GF-D8 (cell line): ENCODE results near the gene EIF4G1.
"Not testable (repeated sequence)": the region's sequence is repeated elsewhere in the genome, so short reads cannot be mapped to it uniquely, and the experiment has no call there.

ENCODE experiments used
- DNase-seq: peaks from one replicate; lab custom pipeline; 2025; lab: John Stamatoyannopoulos, UW

Gene EIF4G1, protein sequence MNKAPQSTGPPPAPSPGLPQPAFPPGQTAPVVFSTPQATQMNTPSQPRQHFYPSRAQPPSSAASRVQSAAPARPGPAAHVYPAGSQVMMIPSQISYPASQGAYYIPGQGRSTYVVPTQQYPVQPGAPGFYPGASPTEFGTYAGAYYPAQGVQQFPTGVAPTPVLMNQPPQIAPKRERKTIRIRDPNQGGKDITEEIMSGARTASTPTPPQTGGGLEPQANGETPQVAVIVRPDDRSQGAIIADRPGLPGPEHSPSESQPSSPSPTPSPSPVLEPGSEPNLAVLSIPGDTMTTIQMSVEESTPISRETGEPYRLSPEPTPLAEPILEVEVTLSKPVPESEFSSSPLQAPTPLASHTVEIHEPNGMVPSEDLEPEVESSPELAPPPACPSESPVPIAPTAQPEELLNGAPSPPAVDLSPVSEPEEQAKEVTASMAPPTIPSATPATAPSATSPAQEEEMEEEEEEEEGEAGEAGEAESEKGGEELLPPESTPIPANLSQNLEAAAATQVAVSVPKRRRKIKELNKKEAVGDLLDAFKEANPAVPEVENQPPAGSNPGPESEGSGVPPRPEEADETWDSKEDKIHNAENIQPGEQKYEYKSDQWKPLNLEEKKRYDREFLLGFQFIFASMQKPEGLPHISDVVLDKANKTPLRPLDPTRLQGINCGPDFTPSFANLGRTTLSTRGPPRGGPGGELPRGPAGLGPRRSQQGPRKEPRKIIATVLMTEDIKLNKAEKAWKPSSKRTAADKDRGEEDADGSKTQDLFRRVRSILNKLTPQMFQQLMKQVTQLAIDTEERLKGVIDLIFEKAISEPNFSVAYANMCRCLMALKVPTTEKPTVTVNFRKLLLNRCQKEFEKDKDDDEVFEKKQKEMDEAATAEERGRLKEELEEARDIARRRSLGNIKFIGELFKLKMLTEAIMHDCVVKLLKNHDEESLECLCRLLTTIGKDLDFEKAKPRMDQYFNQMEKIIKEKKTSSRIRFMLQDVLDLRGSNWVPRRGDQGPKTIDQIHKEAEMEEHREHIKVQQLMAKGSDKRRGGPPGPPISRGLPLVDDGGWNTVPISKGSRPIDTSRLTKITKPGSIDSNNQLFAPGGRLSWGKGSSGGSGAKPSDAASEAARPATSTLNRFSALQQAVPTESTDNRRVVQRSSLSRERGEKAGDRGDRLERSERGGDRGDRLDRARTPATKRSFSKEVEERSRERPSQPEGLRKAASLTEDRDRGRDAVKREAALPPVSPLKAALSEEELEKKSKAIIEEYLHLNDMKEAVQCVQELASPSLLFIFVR (N-terminal part only)

DNA sequence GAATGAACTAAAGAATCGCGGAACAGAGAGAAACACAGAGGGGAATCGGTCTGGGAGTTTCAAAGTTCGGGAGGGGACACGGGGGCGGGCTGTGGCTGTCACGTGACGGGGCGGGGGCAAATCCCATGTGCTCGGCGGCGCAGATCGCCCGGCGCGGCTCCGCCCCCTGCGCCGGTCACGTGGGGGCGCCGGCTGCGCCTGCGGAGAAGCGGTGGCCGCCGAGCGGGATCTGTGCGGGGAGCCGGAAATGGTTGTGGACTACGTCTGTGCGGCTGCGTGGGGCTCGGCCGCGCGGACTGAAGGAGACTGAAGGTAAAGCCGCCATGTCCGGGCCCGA, at the start of gene EIF4G1:
EIF4G1 (plus strand) TSS at position 244 of the 337 bp plus-strand sequence. CDS start 1,191 bp downstream, outside the sequence.
- peak; percentile 81 for DNase-seq

DNA sequence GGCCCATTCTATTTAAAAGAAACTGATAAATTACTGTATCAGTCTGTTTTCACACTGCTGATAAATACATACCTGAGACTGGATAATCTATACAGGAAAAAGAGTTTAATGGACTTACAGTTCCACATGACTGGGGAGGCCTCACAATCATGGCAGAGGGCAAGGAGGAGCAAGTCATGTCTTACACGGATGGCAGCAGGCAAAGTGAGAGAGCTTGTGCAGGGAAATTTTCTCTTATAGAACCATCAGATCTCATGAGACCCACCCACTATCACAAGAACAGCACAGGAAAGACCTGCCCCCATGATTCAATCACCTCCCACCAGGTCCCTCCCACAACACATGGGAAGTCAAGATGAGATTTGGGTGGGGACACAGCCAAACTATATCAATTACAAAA, 47.2 kb upstream of the EIF4G1 start:
- not testable (repeated sequence) for DNase-seq

DNA sequence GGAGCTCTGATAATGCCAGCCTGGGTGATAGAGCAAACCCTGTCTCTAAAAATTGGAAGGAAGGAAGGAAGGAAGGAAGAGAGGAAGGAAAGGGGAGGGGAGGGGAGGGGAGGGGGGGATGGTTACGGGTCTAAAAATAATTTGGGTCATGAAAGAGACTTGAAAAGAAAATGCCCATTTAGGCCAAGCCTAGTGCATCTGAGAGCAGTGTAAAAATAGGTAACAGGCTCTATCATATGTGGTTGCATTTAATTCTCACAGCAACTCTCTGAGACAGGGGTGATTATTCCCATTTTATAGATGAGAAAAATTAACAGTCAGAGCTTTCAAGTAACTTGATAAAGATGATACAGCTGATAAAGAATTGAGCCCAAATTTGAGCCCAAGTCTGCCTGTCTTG, 42.1 kb upstream of the EIF4G1 start:
- no peak for DNase-seq

DNA sequence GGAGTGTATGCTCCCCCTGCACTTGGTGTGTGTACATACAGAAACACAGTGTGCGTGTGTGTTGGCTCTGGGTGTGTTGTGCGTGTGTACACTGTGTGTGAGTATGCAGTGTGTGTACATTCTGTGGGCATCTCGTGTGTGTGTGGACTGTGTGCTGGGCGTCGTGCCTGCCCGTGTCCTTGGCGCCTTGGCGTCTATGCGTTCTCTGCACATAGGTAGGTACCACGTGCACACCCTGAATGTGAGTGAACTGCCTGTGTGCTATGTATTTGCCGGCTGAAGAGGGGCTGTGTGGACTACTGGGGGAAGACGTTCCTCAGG, 39.1 kb upstream of the EIF4G1 start:
- no peak for DNase-seq

DNA sequence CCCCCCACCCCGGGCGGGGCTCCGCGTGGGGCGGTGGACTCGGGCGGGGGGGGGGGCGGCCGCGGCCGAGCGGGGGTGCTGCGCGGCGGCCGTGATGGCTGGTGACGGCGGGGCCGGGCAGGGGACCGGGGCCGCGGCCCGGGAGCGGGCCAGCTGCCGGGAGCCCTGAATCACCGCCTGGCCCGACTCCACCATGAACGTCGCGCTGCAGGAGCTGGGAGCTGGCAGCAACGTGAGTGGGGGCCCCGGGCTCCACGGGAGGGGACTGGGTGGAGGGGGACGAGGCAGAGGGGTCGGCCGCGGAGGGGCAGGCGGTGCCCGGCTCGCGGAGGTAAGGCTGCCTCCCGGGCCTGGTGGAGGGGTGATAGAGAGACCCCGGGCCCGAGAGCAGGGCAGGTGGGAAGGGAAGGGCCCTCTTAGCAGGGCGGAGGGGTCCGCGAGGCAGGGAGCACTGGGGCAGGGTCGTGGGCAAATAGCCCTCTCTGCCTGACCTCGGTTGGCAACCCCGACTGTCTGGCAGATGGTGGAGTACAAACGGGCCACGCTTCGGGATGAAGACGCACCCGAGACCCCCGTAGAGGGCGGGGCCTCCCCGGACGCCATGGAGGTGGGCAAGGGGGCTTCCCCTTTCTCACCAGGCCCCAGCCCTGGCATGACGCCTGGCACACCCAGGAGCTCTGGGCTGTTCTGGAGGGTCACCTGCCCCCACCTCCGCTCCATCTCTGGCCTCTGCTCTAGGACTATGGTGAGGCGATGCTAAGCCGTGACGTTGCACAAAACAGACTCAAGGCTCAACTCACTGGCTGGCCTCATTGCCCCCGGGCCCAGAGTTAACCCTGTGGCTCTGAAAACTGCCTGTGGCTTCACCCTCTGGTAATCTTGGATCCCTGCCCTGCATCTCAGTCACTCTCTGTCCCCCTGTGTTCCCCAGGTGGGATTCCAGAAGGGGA, 38.2 kb upstream of the EIF4G1 start, which contains the start of gene ECE2:
ECE2 (plus strand) TSS at position 62 of the 950 bp plus-strand sequence; CDS start at position 194, 132 bp downstream.
- DNase-seq: no peak

DNA sequence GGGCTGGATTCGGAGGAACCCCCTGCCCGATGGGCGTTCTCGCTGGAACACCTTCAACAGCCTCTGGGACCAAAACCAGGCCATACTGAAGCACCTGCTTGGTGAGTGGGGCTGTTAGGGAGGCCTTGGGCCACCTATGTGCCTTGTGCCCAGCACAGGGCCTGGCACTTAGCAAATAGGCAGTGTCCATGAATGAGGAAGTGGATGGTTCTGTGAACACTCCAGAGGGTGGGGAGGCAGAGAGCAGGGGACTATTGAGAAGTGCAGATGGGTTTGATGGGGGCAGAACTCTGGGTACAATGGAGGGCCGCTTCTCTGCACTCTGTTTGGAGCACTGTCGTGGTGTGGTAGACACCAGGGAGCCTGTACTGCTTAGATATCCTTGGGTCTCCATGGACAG, 37.0 kb upstream of the EIF4G1 start:
- no peak for DNase-seq

DNA sequence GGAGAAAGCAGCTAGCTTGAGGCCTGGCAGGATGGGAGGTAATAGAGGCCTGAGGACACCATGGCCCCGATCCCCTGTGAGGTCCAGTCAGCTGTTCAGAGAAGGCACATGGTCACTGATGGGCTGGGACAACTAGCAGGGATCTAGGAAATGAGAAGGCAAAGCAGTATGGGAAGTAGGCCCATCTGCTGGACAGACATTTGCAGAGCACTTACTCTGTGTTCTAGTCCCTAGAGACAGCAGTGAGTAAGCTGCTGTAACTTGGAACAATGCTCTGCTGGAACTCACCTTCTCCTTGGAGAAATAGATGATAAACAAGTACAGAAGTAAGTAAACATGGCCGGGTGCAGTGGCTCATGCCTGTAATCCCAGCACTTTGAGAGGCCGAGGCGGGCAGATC, 31.5 kb upstream of the EIF4G1 start:
- no peak for DNase-seq

DNA sequence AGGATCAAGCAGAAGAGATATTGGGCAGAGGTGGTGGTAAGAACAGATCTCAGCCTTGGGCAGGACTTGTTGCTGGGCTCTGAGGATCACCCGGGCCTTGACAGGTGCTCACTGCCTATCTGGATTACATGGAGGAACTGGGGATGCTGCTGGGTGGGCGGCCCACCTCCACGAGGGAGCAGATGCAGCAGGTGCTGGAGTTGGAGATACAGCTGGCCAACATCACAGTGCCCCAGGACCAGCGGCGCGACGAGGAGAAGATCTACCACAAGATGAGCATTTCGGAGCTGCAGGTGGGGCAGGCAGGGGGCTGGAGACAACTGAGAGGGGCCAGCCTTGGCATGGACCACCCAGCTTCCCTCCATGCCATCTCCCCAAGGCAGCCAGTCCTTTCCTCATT, 30.7 kb upstream of the EIF4G1 start:
- DNase-seq: no peak

DNA sequence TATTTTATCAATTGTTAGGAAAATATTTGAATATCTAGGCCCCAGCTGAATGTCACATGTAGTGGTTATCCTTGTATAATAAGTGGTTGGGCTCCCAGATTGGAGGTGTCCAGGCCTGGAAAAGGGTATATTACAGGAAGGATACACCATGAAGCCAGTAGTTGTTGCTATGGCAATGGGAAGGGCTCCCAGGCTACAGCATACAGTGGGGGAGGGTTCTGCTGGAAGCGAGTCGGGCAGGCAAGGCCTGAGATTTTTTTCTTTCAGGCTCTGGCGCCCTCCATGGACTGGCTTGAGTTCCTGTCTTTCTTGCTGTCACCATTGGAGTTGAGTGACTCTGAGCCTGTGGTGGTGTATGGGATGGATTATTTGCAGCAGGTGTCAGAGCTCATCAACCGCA, 29.7 kb upstream of the EIF4G1 start:
- no peak for DNase-seq

DNA sequence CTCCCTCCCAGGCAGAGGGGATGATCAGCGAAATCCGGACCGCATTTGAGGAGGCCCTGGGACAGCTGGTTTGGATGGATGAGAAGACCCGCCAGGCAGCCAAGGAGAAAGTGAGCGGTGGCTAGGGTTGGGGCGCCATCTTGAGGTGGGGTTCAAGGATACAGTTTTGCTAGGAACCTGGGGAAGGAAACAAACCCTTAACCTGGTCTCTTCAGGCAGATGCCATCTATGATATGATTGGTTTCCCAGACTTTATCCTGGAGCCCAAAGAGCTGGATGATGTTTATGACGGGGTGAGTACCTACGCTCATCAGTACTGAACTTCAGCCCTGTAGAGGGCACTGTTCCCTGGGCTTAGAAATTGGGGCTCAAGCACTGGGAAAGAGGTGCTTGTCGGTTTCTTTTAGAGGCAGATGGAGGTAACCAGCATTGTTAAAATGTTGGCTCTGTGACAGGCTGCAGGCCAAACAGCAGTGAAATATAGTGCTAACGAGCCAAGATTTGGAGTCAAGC, 24.9 kb upstream of the EIF4G1 start:
- DNase-seq: no peak

DNA sequence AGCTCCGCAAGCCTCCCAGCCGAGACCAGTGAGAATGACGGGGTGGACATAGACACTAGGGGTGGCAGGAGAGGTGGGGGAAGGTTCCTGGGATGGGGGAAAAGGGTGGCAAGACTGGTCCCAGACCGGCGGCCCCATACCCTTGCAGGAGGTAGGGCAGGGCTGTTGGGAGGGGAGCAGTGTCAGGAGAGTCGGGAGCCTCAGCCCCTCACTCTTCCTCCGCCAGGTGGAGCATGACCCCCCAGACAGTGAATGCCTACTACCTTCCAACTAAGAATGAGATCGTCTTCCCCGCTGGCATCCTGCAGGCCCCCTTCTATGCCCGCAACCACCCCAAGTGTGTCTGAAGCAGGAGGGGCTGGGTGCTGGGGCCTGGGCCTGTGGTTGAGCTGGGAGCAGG, 24.1 kb upstream of the EIF4G1 start:
- no peak for DNase-seq

DNA sequence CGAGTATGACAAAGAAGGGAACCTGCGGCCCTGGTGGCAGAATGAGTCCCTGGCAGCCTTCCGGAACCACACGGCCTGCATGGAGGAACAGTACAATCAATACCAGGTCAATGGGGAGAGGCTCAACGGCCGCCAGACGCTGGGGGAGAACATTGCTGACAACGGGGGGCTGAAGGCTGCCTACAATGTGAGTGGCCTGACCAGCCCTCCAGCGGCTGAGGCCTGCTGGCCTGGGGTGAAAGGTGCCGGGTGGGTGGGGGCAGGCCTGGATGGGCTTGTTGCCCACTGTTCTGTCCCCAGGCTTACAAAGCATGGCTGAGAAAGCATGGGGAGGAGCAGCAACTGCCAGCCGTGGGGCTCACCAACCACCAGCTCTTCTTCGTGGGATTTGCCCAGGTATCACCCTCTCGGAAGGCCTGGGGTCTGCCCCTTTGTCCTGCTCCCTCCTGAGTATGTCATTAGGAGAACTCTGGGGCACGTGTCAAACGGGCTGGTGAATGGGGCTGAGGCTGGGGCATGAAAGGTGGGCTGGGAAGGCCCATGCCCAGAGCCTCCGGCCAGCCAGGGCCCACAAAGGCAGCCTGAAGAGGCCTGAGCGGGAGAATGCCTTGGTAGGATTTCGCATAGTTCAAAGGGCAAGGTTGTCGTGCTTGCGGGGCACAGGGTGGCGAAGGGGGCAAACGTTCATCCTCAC, 23.2 kb upstream of the EIF4G1 start:
- DNase-seq: no peak

DNA sequence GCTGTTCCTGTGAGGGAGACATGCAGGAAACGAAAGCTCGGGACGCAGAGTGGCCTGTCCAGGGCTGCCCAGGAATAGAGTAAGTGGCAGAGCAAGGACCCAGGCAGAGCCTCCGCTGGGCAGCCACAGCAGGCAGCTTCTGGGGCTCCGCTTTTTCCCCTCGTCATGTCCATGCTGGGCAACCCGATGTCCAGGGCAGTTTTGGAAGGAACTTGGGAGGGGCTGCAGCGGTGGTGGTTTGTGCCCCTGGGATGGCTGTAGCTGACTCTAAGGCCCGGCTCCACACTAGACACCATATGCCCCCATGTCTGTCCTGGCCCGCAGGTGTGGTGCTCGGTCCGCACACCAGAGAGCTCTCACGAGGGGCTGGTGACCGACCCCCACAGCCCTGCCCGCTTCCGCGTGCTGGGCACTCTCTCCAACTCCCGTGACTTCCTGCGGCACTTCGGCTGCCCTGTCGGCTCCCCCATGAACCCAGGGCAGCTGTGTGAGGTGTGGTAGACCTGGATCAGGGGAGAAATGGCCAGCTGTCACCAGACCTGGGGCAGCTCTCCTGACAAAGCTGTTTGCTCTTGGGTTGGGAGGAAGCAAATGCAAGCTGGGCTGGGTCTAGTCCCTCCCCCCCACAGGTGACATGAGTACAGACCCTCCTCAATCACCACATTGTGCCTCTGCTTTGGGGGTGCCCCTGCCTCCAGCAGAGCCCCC, 22.5 kb upstream of the EIF4G1 start:
- DNase-seq: no peak

DNA sequence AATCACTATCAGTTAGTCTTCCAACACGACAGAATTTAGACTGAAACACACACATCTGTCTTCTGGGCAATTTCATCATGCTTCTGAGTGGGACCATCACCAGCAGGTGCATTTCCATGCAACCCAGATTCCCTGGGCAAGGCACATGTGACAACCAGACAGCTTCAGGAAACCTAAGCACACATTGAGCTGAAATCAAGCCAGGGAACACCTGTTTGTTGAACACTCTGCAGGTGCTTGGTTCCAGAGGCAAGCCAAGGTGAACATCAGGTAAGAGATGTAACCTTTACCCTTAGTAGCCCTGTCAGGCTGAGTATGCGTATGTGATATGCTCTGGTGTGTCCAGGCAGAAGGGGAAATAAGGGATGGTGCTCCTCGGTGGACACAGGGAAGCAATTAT, 18.6 kb upstream of the EIF4G1 start:
- DNase-seq: no peak

DNA sequence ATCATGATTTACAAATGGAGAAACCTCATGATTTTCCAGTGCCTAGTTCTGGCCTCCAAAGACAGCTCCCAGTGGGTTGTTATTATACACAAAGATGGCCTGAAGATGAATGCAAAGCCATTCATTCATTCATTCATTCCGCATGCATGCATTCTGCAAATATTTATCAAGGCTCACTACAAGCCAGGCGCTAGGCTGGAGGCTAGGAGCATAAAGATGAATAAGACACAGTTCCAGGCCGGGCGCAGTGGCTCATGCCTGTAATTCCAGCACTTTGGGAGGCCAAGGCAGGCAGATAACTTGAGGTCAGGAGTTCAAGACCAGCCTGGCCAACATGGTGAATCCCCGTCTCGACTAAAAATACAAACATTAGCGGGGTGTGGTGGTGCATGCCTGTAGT, 17.8 kb upstream of the EIF4G1 start:
- DNase-seq: no peak

DNA sequence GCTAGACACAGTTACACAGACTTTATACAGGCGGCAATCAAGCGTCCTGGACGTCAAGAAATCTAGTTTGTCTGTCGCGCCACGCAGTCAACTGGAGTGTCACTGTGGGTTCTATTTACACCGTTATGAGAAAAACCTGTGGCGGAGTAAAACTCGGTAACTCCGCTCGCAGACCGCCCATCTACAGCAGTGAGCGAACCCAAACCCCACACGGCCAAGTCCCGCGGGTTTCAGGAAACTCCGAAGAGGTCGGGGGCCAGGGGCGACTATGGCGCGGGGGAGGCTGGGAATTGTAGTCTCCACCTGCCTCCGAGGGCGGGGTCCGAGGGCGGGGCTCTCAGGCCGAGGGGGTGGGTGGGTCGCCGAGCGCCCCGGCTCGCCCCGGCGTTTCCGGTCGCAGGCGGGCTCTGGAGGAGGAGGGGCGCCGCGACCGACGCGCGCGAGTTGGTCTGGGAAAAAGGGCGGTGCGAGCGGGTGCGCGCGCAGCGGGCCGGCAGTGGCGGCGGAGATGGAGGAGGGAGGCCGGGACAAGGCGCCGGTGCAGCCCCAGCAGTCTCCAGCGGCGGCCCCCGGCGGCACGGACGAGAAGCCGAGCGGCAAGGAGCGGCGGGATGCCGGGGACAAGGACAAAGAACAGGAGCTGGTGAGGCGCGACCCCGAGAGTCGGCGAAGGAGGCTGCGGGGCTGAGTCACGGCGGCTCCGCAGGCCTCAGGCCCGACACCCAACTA, 15.5 kb upstream of the EIF4G1 start, which contains the start of gene PSMD2:
PSMD2 (plus strand) TSS at position 483 of the 729 bp plus-strand sequence; CDS start at position 509, 26 bp downstream.
- DNase-seq: peak; percentile 85

DNA sequence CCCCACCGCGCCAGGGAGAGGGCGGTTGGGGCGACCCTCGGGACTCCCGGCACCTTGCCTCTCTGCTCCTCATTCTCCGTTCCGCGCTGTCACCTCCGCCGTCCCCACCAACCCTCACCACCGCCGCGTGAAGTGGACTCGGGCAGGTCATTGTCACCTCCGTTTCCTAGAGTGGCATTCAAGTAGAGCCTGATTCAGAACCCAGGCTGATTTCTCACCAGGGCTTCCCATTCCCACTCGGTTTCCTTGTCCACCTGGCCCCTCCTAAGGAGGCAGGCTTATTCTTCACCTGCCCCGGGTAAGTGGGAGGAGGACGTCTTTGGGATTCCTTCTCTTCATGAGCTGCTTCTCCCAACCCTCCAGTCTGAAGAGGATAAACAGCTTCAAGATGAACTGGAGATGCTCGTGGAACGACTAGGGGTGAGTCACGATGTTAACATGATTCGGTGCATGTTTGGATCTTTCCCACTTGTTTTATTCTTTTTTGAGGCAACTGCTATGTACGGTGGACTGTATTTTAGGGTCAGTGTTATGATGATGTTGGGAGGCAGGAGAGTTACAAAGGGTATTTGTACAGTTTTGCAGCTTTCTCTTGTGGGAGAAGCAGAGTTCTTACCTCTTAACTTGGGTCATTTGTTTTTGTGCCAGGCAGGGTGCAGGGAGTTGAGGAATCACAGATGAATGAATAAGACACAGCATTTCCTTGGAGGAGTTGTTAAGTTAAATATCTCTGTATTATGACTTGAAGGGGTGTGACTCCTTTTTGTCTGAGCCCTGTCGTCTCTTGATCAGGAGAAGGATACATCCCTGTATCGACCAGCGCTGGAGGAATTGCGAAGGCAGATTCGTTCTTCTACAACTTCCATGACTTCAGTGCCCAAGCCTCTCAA, 14.7 kb upstream of the EIF4G1 start:
- no peak for DNase-seq

DNA sequence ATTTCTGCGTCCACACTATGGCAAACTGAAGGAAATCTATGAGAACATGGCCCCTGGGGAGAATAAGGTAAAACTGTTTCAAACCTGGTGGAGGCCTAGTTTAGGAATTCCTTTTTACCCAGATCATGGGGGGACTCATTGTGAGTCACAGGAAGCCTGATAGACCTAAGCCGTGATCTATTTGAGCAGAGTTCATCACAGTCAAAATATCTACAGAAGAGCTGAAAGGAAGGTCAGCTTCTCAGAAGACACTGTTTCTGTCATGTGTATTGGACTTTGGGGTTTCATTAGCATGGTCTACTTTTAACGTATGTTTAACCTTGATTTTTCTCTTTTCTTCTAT, 14.1 kb upstream of the EIF4G1 start:
- no peak for DNase-seq
